Measurements from ENCODE around the gene VPS13D.
A peak's percentile ranks its signal among the peaks of the same experiment; 100 is the strongest.

The VPS13D gene

GRCh38 chr1:12229835-12230548 is at the start of gene VPS13D:
VPS13D (plus strand) TSS chr1:12230030; CDS start chr1:12234267, 4,237 bp downstream.
- no peak for DNase-seq (ENCODE audit: low read depth, low spot score)

GRCh38 chr1:12180315-12180714 is 49.5 kb upstream of the VPS13D start:
- no peak for DNase-seq (ENCODE audit: low read depth, low spot score)

- DNase-seq (ENCODE audit: low read depth, low spot score): no peak
These were observed 48.9 kb upstream of the VPS13D start for GRCh38 chr1:12180903-12181302.

- no peak for DNase-seq (ENCODE audit: low read depth, low spot score)
These were observed 48.3 kb upstream of the VPS13D start for GRCh38 chr1:12181568-12181967.

GRCh38 chr1:12182410-12182984 is 47.3 kb upstream of the VPS13D start:
- no peak for DNase-seq (ENCODE audit: low read depth, low spot score)

- no peak for DNase-seq (ENCODE audit: low read depth, low spot score)
These were observed 46.6 kb upstream of the VPS13D start for GRCh38 chr1:12183095-12183794.

GRCh38 chr1:12184008-12184681 is 45.7 kb upstream of the VPS13D start:
- peak; percentile 90 for DNase-seq (ENCODE audit: low read depth, low spot score)

- DNase-seq (ENCODE audit: low read depth, low spot score): no peak
These were observed 44.6 kb upstream of the VPS13D start for GRCh38 chr1:12185036-12185917.

- DNase-seq (ENCODE audit: low read depth, low spot score): no peak
These were observed 43.7 kb upstream of the VPS13D start for GRCh38 chr1:12185918-12186678.

GRCh38 chr1:12186679-12186985 is 43.2 kb upstream of the VPS13D start:
- no peak for DNase-seq (ENCODE audit: low read depth, low spot score)

- DNase-seq (ENCODE audit: low read depth, low spot score): no peak
These were observed 41.7 kb upstream of the VPS13D start for GRCh38 chr1:12188115-12188514.

GRCh38 chr1:12188657-12189327 is 41.0 kb upstream of the VPS13D start:
- no peak for DNase-seq (ENCODE audit: low read depth, low spot score)

- no peak for DNase-seq (ENCODE audit: low read depth, low spot score)
These were observed 40.5 kb upstream of the VPS13D start for GRCh38 chr1:12189328-12189682.

- DNase-seq (ENCODE audit: low read depth, low spot score): no peak
These were observed 38.4 kb upstream of the VPS13D start for GRCh38 chr1:12191242-12192032.

GRCh38 chr1:12194666-12195216 is 35.1 kb upstream of the VPS13D start:
- DNase-seq (ENCODE audit: low read depth, low spot score): no peak

- DNase-seq (ENCODE audit: low read depth, low spot score): no peak
These were observed 34.4 kb upstream of the VPS13D start for GRCh38 chr1:12195416-12195815.

- DNase-seq (ENCODE audit: low read depth, low spot score): no peak
These were observed 33.0 kb upstream of the VPS13D start for GRCh38 chr1:12196641-12197482.

GRCh38 chr1:12197483-12197880 is 32.3 kb upstream of the VPS13D start:
- no peak for DNase-seq (ENCODE audit: low read depth, low spot score)

All from smooth muscle cell of the brain vasculature (primary cell).